GM18951 (cell line): ENCODE data around the gene NFILZ.

Experiments
- POLR2A ChIP-seq: IDR thresholded peaks from 4 replicates; pipeline ENCODE4 v1.6.1; 2011; ENCODE audit warnings: mild to moderate bottlenecking; ENCODE audit not compliant: insufficient read length, insufficient read depth; ENCODE audit errors: extremely low read depth
- in situ Hi-C: fragments of 300-500 bp; cut with MboI; formaldehyde crosslinking; loops from one replicate; pipeline ENCODE4 v1.12.0; 2022; ENCODE audit warnings: low sequenced_read_pairs, mixed read lengths, inconsistent platforms; ENCODE audit not compliant: unreplicated experiment

The NFILZ gene

GRCh38 chr19:8601796-8602195, 28.6 kb upstream of the NFILZ start:
- in situ Hi-C loops = no loop called here
- TF ChIP-seq POLR2A = no peak

GRCh38 chr19:8605514-8605913, 24.9 kb upstream of the NFILZ start:
- TF ChIP-seq POLR2A = no peak
- in situ Hi-C loops = no loop called here

- in situ Hi-C loops = no loop called here
- TF ChIP-seq POLR2A = no peak
Observed at GRCh38 chr19:8607386-8607785, 23.0 kb upstream of the NFILZ start.

- in situ Hi-C loops = no loop called here
- TF ChIP-seq POLR2A = no peak
Observed at GRCh38 chr19:8608941-8609278, 21.5 kb upstream of the NFILZ start.

GRCh38 chr19:8609279-8610040, 21.0 kb upstream of the NFILZ start:
- in situ Hi-C loops = no loop called here
- TF ChIP-seq POLR2A = no peak

GRCh38 chr19:8610041-8610935, 20.1 kb upstream of the NFILZ start, which contains the start of gene ADAMTS10:
Gene ADAMTS10 (minus strand): TSS chr19:8610715. CDS start chr19:8605710, 5,005 bp downstream.
- no peak for TF ChIP-seq POLR2A
- in situ Hi-C loops = no loop called here

- TF ChIP-seq POLR2A = no peak
- in situ Hi-C loops = no loop called here
Observed at GRCh38 chr19:8610936-8611300, 19.5 kb upstream of the NFILZ start.

GRCh38 chr19:8611391-8611876, 19.0 kb upstream of the NFILZ start:
- TF ChIP-seq POLR2A = no peak
- in situ Hi-C loops = no loop called here

- in situ Hi-C loops = no loop called here
Observed at GRCh38 chr19:8611877-8612806, 18.3 kb upstream of the NFILZ start.

GRCh38 chr19:8612807-8613171, 17.6 kb upstream of the NFILZ start:
- TF ChIP-seq POLR2A = no peak
- in situ Hi-C loops = no loop called here

More at GRCh38 chr19:8611877-8612806, 18.3 kb upstream of the NFILZ start:
- no peak for TF ChIP-seq POLR2A

GRCh38 chr19:8614455-8614854, 16.0 kb upstream of the NFILZ start:
- TF ChIP-seq POLR2A = no peak
- in situ Hi-C loops = no loop called here

GRCh38 chr19:8615024-8615423, 15.4 kb upstream of the NFILZ start:
- in situ Hi-C loops = no loop called here
- TF ChIP-seq POLR2A = no peak
